ENCODE data around the gene DUSP18. TPM values are rescaled to one million over a fixed set of nuclear protein-coding genes. Genes with fewer than 3 reads are reported as not detected.

The DUSP18 gene
- total and polyA plus RNA-seq, 2 of the 4 experiments (the other 2 are of a cell fraction): 14.9 TPM

DNA sequence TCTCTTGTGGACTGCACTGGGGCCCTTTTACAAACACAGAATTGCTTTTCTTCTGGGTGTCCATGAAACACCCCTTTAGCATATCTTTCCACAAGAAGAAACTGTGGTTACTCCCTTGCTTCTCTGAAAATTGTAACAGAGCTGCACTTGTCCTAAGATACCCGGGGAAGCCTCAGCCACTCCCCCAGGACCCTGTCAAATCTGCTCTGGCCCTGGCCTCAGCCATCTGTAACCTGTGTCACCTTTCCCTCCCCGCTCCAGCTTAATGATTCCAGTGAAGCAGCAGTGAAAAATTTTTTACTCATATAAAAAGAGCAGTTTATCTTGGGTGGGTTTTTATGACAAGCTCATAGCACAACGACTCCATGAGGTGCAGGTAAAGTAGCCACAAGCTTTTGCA, 3.4 kb upstream of the DUSP18 start:
- no peaks in the 10 kb centered on the region; the same call in 1 of the 2 replicates for H3K27me3 ChIP-seq (ENCODE audit: control insufficient read depth, insufficient read depth, low read length)
- no peak overlapping the region for H2BK15ac ChIP-seq (ENCODE audit: low read depth, low read length)
- ATAC-seq (ENCODE audit: low read depth) (no peak), DNase-seq (no peak)
- no peak overlapping the region for H3K27ac ChIP-seq (ENCODE audit: insufficient read depth, low read length)
- no peak overlapping the region for H3K14ac ChIP-seq (replicated peaks; ENCODE audit: low read depth, low read length)
- H4K91ac ChIP-seq (ENCODE audit: insufficient read depth, low read depth, low read length): no peak overlapping the region
- no TSS peak for BruUV-seq (replicated peaks)
- no peak overlapping the region for H3K56ac ChIP-seq (ENCODE audit: extremely low read depth, insufficient read depth, low read length)
- intact Hi-C loops (cut with micrococcal nuclease): no loop called here
- in situ Hi-C loops (cut with MboI; ENCODE audit: low sequenced_read_pairs): no loop called here
- H3K23ac ChIP-seq (ENCODE audit: low read depth, low read length): no peak overlapping the region
- dilution Hi-C loops (cut with HindIII; ENCODE audit: low sequenced_read_pairs, unreplicated experiment): no loop called here
- no peak overlapping the region for H4K8ac ChIP-seq (ENCODE audit: low read depth in 2 of 2, low read length in 2 of 2)
- TF ChIP-seq MAFK (IDR thresholded peaks at IDR 0.05; ENCODE audit: low read depth, low read length) (no peak), MAZ (IDR thresholded peaks at IDR 0.05; ENCODE audit: borderline replicate concordance, low read depth, low read length) (no peak), USF2 (IDR thresholded peaks at IDR 0.05; ENCODE audit: low read depth, low read length) (no peak), SMC3 (IDR thresholded peaks at IDR 0.05; ENCODE audit: low read depth, low read length) (no peak)
- H3K9ac ChIP-seq (ENCODE audit: low read depth, low read length): no peak overlapping the region
- no peak overlapping the region for H3K4me3 ChIP-seq (ENCODE audit: insufficient read depth, low read depth, low read length)
- H2AK9ac ChIP-seq (replicated peaks; ENCODE audit: low read depth, low read length, poor library complexity): no peak overlapping the region
- ChIA-PET POLR2A (ENCODE audit: unreplicated experiment) (no interaction called here), CTCF (interaction anchor here (0.6 kb wide), 1 partner anchor 36 kb away, joined by 3 read pairs; no protein-coding TSS in a partner anchor)
- no peak overlapping the region for H4K5ac ChIP-seq (ENCODE audit: low read depth, low read length)
- no peaks in the 10 kb centered on the region for H3K4me1 ChIP-seq (ENCODE audit: control insufficient read depth, insufficient read depth, low read length)
- H2BK120ac ChIP-seq (ENCODE audit: low read depth, low read length): no peak overlapping the region
- no peak overlapping the region for H3K18ac ChIP-seq (ENCODE audit: low read depth, low read length)
- no peak overlapping the region for H2AK5ac ChIP-seq (ENCODE audit: low read depth, low read length)
- 0 out of 2 replicates have a peak, but pooled peaks cover 4% of the 10 kb centered on the region for H3K9me1 ChIP-seq (ENCODE audit: insufficient read depth, low read length)
- WGBS, 2 experiments (ENCODE audit: extremely low coverage in 2 of 2, insufficient read length in 1 of 2): no CpG with 5 or more reads among the region's 3 CpGs
- no peak overlapping the region for H2BK20ac ChIP-seq (ENCODE audit: low read depth, low read length)
- H3K79me1 ChIP-seq (ENCODE audit: low read depth in 1 of 2, low read length in 2 of 2): peaks cover 0 to 10% of the 10 kb centered on the region in 2 experiments; a peak in 1 of 4 replicates
- H3K4me2 ChIP-seq (ENCODE audit: low read depth, low read length): no peak overlapping the region
- no peak overlapping the region for H2BK5ac ChIP-seq (ENCODE audit: low read depth, low read length, poor library complexity, severe bottlenecking)
- H4K20me1 ChIP-seq (ENCODE audit: insufficient read depth, low read length): no peaks in the 10 kb centered on the region
- H3K4ac ChIP-seq (ENCODE audit: low read depth, low read length): no peak overlapping the region
- no peaks in the 10 kb centered on the region for H3K36me3 ChIP-seq (ENCODE audit: control insufficient read depth, insufficient read depth, low read length)
- no peak overlapping the region for H2AFZ ChIP-seq (replicated peaks; ENCODE audit: low read length, poor library complexity)
- H3K9me3 ChIP-seq (ENCODE audit: control insufficient read depth, insufficient read depth, low read length): no peaks in the 10 kb centered on the region
